ENCODE data around the gene SEMA4B.
A peak's percentile ranks its signal among the peaks of the same experiment; 100 is the strongest.

Gene SEMA4B

GRCh38 chr15:90261811-90262210 is 60.7 kb downstream of the SEMA4B start:
- no peak for TF ChIP-seq CTCF (IDR thresholded peaks at IDR 0.05)
- Histone ChIP-seq H3K9me3 (no peaks in the 10 kb centered on the region), H3K36me3 (no peaks in the 10 kb centered on the region), H3K4me3 (ENCODE audit: low read depth in 1 of 2, low read length in 1 of 2) (no peak overlapping the region), H3K4me1 (ENCODE audit: control insufficient read depth in 1 of 2, insufficient read depth in 1 of 2, low read depth in 1 of 2, low read length in 1 of 2) (peaks cover 17 to 21% of the 10 kb centered on the region in 2 experiments), H3K27ac (no peak overlapping the region), H3K27me3 (no peaks in the 10 kb centered on the region)

- Histone ChIP-seq H3K9me3 (no peaks in the 10 kb centered on the region), H3K36me3 (no peaks in the 10 kb centered on the region), H3K4me1 (ENCODE audit: control insufficient read depth in 1 of 2, insufficient read depth in 1 of 2, low read depth in 1 of 2, low read length in 1 of 2) (peaks cover 23 to 27% of the 10 kb centered on the region in 2 experiments), H3K4me3 (ENCODE audit: low read depth in 1 of 2, low read length in 1 of 2) (no peak overlapping the region), H3K27ac (no peak overlapping the region), H3K27me3 (no peaks in the 10 kb centered on the region)
- TF ChIP-seq CTCF (IDR thresholded peaks at IDR 0.05): no peak
Measured at GRCh38 chr15:90262426-90262825, 61.3 kb downstream of the SEMA4B start.

- H3K4me1 ChIP-seq (ENCODE audit: control insufficient read depth in 1 of 2, insufficient read depth in 1 of 2, low read depth in 1 of 2, low read length in 1 of 2): peaks cover 26 to 28% of the 10 kb centered on the region in 2 experiments
- no peaks in the 10 kb centered on the region for H3K27me3 ChIP-seq
- H3K9me3 ChIP-seq: no peaks in the 10 kb centered on the region
- peak overlapping the region; percentile 85 to 88 for H3K4me3 ChIP-seq (ENCODE audit: low read depth in 1 of 2, low read length in 1 of 2)
- TF ChIP-seq CTCF (IDR thresholded peaks at IDR 0.05): no peak
- H3K36me3 ChIP-seq: no peaks in the 10 kb centered on the region
- peak overlapping the region; percentile 90 for H3K27ac ChIP-seq
Measured at GRCh38 chr15:90264671-90265070, 63.5 kb downstream of the SEMA4B start.

GRCh38 chr15:90265271-90266060 is 64.3 kb downstream of the SEMA4B start, which contains the start of gene NGRN:
Gene NGRN (plus strand): TSS chr15:90265672. CDS start chr15:90265713, 41 bp downstream.
- Histone ChIP-seq H3K27me3 (no peaks in the 10 kb centered on the region), H3K4me1 (ENCODE audit: control insufficient read depth in 1 of 2, insufficient read depth in 1 of 2, low read depth in 1 of 2, low read length in 1 of 2) (peaks cover 26 to 28% of the 10 kb centered on the region in 2 experiments), H3K27ac (peak within 1 kb of the TSS; percentile 90), H3K9me3 (no peaks in the 10 kb centered on the region), H3K4me3 (ENCODE audit: low read depth in 1 of 2, low read length in 1 of 2) (peak within 1 kb of the TSS; percentile 85 to 88), H3K36me3 (peaks cover 6% of the 10 kb centered on the region)
- no peak for TF ChIP-seq CTCF (IDR thresholded peaks at IDR 0.05)

GRCh38 chr15:90266061-90266431 is 64.9 kb downstream of the SEMA4B start:
- no peak for TF ChIP-seq CTCF (IDR thresholded peaks at IDR 0.05)
- no peaks in the 10 kb centered on the region for H3K9me3 ChIP-seq
- peak overlapping the region; percentile 85 to 88 for H3K4me3 ChIP-seq (ENCODE audit: low read depth in 1 of 2, low read length in 1 of 2)
- H3K4me1 ChIP-seq (ENCODE audit: control insufficient read depth in 1 of 2, insufficient read depth in 1 of 2, low read depth in 1 of 2, low read length in 1 of 2): peaks cover 26 to 28% of the 10 kb centered on the region in 2 experiments
- H3K27ac ChIP-seq: peak overlapping the region; percentile 90
- H3K36me3 ChIP-seq: peaks cover 12% of the 10 kb centered on the region
- no peaks in the 10 kb centered on the region for H3K27me3 ChIP-seq
